ENCODE results near the gene ADAMTS10.

ADAMTS10 gene

GRCh38 chr19:8607386-8607785 lies 3.1 kb downstream of the ADAMTS10 start:
- no peaks in the 10 kb centered on the region for H4K20me1 ChIP-seq (ENCODE audit: insufficient read depth, low read length)
- no peak for TF ChIP-seq EZH2phosphoT487 (IDR thresholded peaks at IDR 0.05; ENCODE audit: low read length)
- no peak for TF ChIP-seq EZH2 (optimal IDR thresholded peaks at IDR 0.05; ENCODE audit: low read depth, low read length)
- no peak for TF ChIP-seq CTCF (IDR thresholded peaks at IDR 0.05; ENCODE audit: low read length)
- no peak overlapping the region for H3K4me2 ChIP-seq (ENCODE audit: low read depth, low read length)
- H3K79me2 ChIP-seq (ENCODE audit: low read length): no peaks in the 10 kb centered on the region
- H3K36me3 ChIP-seq (replicated peaks; ENCODE audit: insufficient read depth, low read length): no peaks in the 10 kb centered on the region
- H2AFZ ChIP-seq (ENCODE audit: low read length): no peak overlapping the region
- H3K27ac ChIP-seq (ENCODE audit: low read length): no peak overlapping the region
- no peaks in the 10 kb centered on the region for H3K9me3 ChIP-seq (replicated peaks; ENCODE audit: insufficient read depth, low read length)
- no peaks in the 10 kb centered on the region for H3F3A ChIP-seq (ENCODE audit: insufficient read depth, low read length)
- peaks cover 80% of the 10 kb centered on the region for H3K27me3 ChIP-seq (replicated peaks; ENCODE audit: insufficient read depth, low read length)
- no peak overlapping the region for H3K4me3 ChIP-seq (ENCODE audit: low read length)
- no peak for DNase-seq
- H3K4me1 ChIP-seq (ENCODE audit: low read length): no peaks in the 10 kb centered on the region
- H3K9me2 ChIP-seq (replicated peaks; ENCODE audit: insufficient read depth, low read length): no peaks in the 10 kb centered on the region
- H3K9ac ChIP-seq (ENCODE audit: low read length): no peak overlapping the region

DNA sequence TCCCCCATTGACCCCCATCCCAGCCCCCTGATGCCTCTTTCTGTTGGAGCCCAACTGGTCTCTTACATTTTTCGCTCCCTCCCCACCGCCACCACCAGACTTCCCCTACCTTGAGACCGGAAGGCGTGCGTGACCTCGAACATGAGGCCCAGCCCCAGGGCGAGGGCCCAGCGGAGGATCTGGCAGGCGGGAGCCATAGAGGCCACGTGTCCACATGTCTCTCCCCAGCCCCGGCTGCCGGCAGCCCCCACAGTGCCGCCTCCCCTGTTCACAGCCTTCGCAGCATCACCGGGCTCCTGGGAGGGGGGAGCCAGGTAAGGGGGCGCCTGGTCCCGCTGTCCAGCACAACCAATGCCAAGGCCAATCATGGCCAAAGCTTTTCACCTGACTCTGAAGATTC lies 5.0 kb downstream of the ADAMTS10 start:
- no peak for DNase-seq
- Histone ChIP-seq H3K9me3 (replicated peaks; ENCODE audit: insufficient read depth, low read length) (no peaks in the 10 kb centered on the region), H4K20me1 (ENCODE audit: insufficient read depth, low read length) (no peaks in the 10 kb centered on the region), H2AFZ (ENCODE audit: low read length) (no peak overlapping the region), H3F3A (ENCODE audit: insufficient read depth, low read length) (no peaks in the 10 kb centered on the region), H3K79me2 (ENCODE audit: low read length) (no peaks in the 10 kb centered on the region), H3K4me3 (ENCODE audit: low read length) (no peak overlapping the region), H3K9ac (ENCODE audit: low read length) (no peak overlapping the region), H3K9me2 (replicated peaks; ENCODE audit: insufficient read depth, low read length) (no peaks in the 10 kb centered on the region), H3K4me1 (ENCODE audit: low read length) (no peaks in the 10 kb centered on the region), H3K36me3 (replicated peaks; ENCODE audit: insufficient read depth, low read length) (no peaks in the 10 kb centered on the region), H3K27me3 (replicated peaks; ENCODE audit: insufficient read depth, low read length) (peaks cover 89% of the 10 kb centered on the region), H3K27ac (ENCODE audit: low read length) (no peak overlapping the region), H3K4me2 (ENCODE audit: low read depth, low read length) (no peak overlapping the region)
- TF ChIP-seq CTCF (IDR thresholded peaks at IDR 0.05; ENCODE audit: low read length) (no peak), EZH2 (optimal IDR thresholded peaks at IDR 0.05; ENCODE audit: low read depth, low read length) (no peak), EZH2phosphoT487 (IDR thresholded peaks at IDR 0.05; ENCODE audit: low read length) (no peak)

- H3K4me3 ChIP-seq (ENCODE audit: low read length): no peak overlapping the region
- H2AFZ ChIP-seq (ENCODE audit: low read length): no peak overlapping the region
- no peaks in the 10 kb centered on the region for H3K36me3 ChIP-seq (replicated peaks; ENCODE audit: insufficient read depth, low read length)
- peaks cover 85% of the 10 kb centered on the region for H3K27me3 ChIP-seq (replicated peaks; ENCODE audit: insufficient read depth, low read length)
- TF ChIP-seq EZH2 (optimal IDR thresholded peaks at IDR 0.05; ENCODE audit: low read depth, low read length) (no peak), EZH2phosphoT487 (IDR thresholded peaks at IDR 0.05; ENCODE audit: low read length) (no peak), CTCF (IDR thresholded peaks at IDR 0.05; ENCODE audit: low read length) (no peak)
- H3K4me2 ChIP-seq (ENCODE audit: low read depth, low read length): no peak overlapping the region
- H3K79me2 ChIP-seq (ENCODE audit: low read length): no peaks in the 10 kb centered on the region
- no peak for DNase-seq
- no peaks in the 10 kb centered on the region for H3K9me2 ChIP-seq (replicated peaks; ENCODE audit: insufficient read depth, low read length)
- H4K20me1 ChIP-seq (ENCODE audit: insufficient read depth, low read length): no peaks in the 10 kb centered on the region
- H3F3A ChIP-seq (ENCODE audit: insufficient read depth, low read length): no peaks in the 10 kb centered on the region
- H3K27ac ChIP-seq (ENCODE audit: low read length): no peak overlapping the region
- no peaks in the 10 kb centered on the region for H3K9me3 ChIP-seq (replicated peaks; ENCODE audit: insufficient read depth, low read length)
- H3K4me1 ChIP-seq (ENCODE audit: low read length): no peaks in the 10 kb centered on the region
- no peak overlapping the region for H3K9ac ChIP-seq (ENCODE audit: low read length)
These were observed 8.7 kb downstream of the ADAMTS10 start for GRCh38 chr19:8601796-8602195.
